Endothelial cell of umbilical vein (primary cell): ENCODE data around the gene CRISPLD2.

Source experiments
- EZH2 ChIP-seq: IDR thresholded peaks from 2 replicates; pipeline ENCODE4 v1.6.1; 2012; ENCODE audit warnings: borderline replicate concordance, low read depth, mild to moderate bottlenecking, moderate library complexity, low read length, inconsistent platforms; ENCODE audit not compliant: severe bottlenecking
- FOS ChIP-seq: IDR thresholded peaks from 2 replicates; pipeline ENCODE4 v1.6.1; 2011; ENCODE audit warnings: mild to moderate bottlenecking, low read length, moderate library complexity, borderline replicate concordance; ENCODE audit not compliant: insufficient read depth
- GATA2 ChIP-seq: IDR thresholded peaks from 2 replicates; pipeline ENCODE4 v1.7.0; 2011; ENCODE audit warnings: low read depth, mild to moderate bottlenecking, moderate library complexity, mixed read lengths, low read length; ENCODE audit not compliant: insufficient read length, insufficient read depth
- JUN ChIP-seq: IDR thresholded peaks from 2 replicates; pipeline ENCODE4 v1.6.1; 2011; ENCODE audit warnings: borderline replicate concordance, low read depth; ENCODE audit not compliant: insufficient read length, insufficient read depth
- MYC ChIP-seq: IDR thresholded peaks from one replicate; pipeline ENCODE4 v1.6.1; 2011; ENCODE audit warnings: mild to moderate bottlenecking, low read depth, low read length
- POLR2A ChIP-seq: IDR thresholded peaks from 2 replicates; pipeline ENCODE4 v1.6.1; 2012; ENCODE audit warnings: low read depth, mild to moderate bottlenecking, control low read depth, low read length
- POLR2AphosphoS5 ChIP-seq: IDR thresholded peaks from 2 replicates; pipeline ENCODE4 v1.6.1; 2012; ENCODE audit warnings: low read depth, mild to moderate bottlenecking, control low read depth, low read length, moderate library complexity; ENCODE audit not compliant: insufficient read depth
- TF ChIP-seq, protein P1 (sequence below), 2 donors: IDR thresholded peaks; 1 replicate in 1 of 2; 2 replicates in 1 of 2; pipeline ENCODE4 v1.5.1; 2011; ENCODE audit warnings: low read length in 2 of 2, mild to moderate bottlenecking in 2 of 2, moderate library complexity in 2 of 2, control low read depth in 1 of 2, inconsistent platforms in 1 of 2, low read depth in 1 of 2; ENCODE audit not compliant: insufficient read depth in 1 of 2; ENCODE audit errors: extremely low read depth in 1 of 2
- TF ChIP-seq, protein P2 (sequence below): IDR thresholded peaks from 2 replicates; pipeline ENCODE4 v1.6.1; 2011; ENCODE audit not compliant: insufficient read depth, insufficient read length

DNA sequence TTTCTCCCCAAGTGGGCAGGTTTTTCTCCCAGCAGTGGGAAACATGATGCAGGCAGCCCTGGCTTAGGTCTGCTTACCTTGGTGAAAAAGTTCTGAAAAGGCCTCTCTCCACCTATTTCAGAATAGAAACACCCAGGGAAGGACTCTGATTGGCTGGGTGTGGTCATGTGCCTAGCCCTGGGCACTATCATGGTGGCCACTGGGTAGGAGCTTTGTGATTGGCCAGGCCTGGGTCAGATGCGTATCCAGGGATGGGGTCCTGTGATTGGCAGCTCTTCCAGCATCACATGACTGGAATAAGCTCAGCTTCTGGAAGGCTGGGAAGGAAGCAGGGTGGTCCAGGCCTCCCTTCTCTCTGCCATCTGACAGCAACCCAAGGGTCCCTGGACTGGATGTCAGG lies 138.0 kb downstream of the CRISPLD2 start:
- TF ChIP-seq FOS = no peak
- TF ChIP-seq, protein P1, sequence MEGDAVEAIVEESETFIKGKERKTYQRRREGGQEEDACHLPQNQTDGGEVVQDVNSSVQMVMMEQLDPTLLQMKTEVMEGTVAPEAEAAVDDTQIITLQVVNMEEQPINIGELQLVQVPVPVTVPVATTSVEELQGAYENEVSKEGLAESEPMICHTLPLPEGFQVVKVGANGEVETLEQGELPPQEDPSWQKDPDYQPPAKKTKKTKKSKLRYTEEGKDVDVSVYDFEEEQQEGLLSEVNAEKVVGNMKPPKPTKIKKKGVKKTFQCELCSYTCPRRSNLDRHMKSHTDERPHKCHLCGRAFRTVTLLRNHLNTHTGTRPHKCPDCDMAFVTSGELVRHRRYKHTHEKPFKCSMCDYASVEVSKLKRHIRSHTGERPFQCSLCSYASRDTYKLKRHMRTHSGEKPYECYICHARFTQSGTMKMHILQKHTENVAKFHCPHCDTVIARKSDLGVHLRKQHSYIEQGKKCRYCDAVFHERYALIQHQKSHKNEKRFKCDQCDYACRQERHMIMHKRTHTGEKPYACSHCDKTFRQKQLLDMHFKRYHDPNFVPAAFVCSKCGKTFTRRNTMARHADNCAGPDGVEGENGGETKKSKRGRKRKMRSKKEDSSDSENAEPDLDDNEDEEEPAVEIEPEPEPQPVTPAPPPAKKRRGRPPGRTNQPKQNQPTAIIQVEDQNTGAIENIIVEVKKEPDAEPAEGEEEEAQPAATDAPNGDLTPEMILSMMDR (IDR thresholded peaks at IDR 0.05; ENCODE audit: extremely low read depth in 1 of 2, insufficient read depth in 1 of 2, low read depth in 1 of 2, low read length in 2 of 2) = no peak
- no peak for TF ChIP-seq POLR2AphosphoS5
- no peak for TF ChIP-seq JUN
- no peak for TF ChIP-seq EZH2
- TF ChIP-seq POLR2A = no peak
- TF ChIP-seq, protein P2, sequence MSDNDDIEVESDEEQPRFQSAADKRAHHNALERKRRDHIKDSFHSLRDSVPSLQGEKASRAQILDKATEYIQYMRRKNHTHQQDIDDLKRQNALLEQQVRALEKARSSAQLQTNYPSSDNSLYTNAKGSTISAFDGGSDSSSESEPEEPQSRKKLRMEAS = no peak
- no peak for TF ChIP-seq MYC
- no peak for TF ChIP-seq GATA2
